ENCODE measurements around the gene SLC9C2.
"Not testable (repeated sequence)": the region's sequence is repeated elsewhere in the genome, so short reads cannot be mapped to it uniquely, and the experiment has no call there.

Gene SLC9C2

GRCh38 chr1:173530795-173531693 lies 71.8 kb downstream of the SLC9C2 start:
- DNase-seq (ENCODE audit: low read depth in 2 of 2) = no peak

- DNase-seq (ENCODE audit: low read depth in 2 of 2) = no peak
Observed at GRCh38 chr1:173529106-173529505, 73.8 kb downstream of the SLC9C2 start.

GRCh38 chr1:173527151-173527826 lies 75.6 kb downstream of the SLC9C2 start:
- no peak for DNase-seq (ENCODE audit: low read depth in 2 of 2)

- no peak for DNase-seq (ENCODE audit: low read depth in 2 of 2)
Observed at GRCh38 chr1:173525926-173526325, 76.9 kb downstream of the SLC9C2 start.

- DNase-seq (ENCODE audit: low read depth in 2 of 2) = no peak
Observed at GRCh38 chr1:173523329-173523728, 79.5 kb downstream of the SLC9C2 start.

- no peak for DNase-seq (ENCODE audit: low read depth in 2 of 2)
Observed at GRCh38 chr1:173520799-173521198, 82.1 kb downstream of the SLC9C2 start.

DNA sequence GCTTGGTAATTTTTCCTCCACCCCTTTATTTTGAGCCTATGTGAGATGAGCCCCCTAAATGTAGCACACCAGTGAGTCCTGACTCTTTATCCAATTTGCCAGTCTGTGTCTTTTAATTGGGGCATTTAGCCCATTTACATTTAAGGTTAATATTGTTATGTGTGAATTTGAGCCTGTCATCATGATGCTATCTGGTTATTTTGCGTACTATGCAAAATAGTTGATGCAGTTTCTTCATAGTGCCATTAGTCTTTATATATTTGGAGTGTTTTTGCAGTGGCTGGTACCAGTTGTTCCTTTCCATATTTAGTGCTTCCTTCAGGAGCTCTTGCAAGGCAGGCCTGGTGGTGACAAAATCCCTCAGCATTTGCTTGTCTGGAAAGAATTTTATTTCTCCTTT lies 88.4 kb downstream of the SLC9C2 start:
- not testable (repeated sequence) for DNase-seq (ENCODE audit: low read depth in 2 of 2)

GRCh38 chr1:173509797-173510196 lies 93.1 kb downstream of the SLC9C2 start:
- no peak for DNase-seq (ENCODE audit: low read depth in 2 of 2)

DNA sequence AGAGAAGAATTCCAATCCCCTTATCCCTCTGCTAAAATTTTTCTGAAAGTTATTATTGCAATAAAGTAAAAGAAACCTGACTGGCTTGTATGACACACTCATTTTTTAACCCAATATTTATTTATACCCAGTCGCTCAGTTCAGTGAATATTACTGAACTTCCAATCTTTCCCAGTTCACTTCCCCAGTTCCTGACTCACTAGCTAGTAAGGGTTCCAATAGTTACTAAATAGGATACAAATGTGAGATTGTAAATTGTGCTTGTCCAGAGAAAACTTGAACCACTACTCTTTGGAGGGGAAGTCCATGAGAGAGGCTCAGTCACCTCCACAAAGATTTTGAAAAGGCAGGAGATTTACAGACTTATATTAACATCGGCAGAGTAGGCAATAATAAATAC lies 94.3 kb downstream of the SLC9C2 start:
- no peak for DNase-seq (ENCODE audit: low read depth in 2 of 2)

DNA sequence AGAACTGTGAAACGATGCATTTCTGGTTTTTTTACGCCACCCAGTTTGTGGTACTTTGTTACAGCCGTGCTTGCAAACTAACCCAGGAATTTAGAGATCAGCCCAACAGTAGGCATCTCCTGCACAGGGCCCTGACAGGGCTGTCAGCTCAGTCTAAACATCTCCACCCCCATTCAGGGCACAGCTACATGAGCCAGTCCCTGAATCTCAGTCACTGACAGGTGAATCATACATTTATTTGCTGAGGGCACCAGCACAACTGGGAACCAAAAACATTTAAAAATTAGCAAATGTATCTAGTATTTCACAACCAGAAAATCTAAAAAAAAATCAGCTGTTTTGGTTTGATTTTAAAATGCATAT lies 95.0 kb downstream of the SLC9C2 start:
- no peak for DNase-seq (ENCODE audit: low read depth in 2 of 2)

DNA sequence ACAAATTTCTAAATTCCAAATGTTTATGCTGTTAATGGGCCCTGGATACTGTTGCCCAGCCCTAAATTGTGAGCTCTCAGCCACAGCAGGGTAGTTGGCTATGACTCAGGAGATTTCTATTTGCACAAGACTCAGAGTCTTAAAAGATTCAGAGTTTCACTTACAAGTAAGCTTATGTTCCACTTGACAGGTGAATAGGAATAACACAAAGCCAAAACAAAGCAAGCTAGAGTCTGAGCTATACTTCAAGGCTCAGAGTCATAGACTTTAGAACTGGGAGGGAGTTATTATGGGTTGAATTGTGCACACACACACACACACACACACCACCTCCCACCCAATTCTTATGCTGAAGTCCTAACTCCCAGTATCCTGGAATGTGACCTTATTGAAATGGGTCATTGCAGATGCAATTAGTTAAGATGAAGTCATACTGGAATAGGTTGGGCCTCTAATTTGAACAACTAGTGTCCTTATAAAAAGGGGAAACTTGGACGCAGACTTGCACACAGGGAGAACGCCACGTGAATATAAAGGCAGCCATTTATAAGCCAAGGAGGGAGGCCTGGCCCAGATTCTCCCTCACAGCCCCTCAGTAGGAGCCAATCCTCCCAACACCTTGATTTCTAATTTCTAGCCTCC lies 95.5 kb downstream of the SLC9C2 start:
- no peak for DNase-seq (ENCODE audit: low read depth in 2 of 2)

GRCh38 chr1:173506437-173506836 lies 96.4 kb downstream of the SLC9C2 start:
- DNase-seq (ENCODE audit: low read depth in 2 of 2) = no peak

GRCh38 chr1:173505391-173505790 lies 97.5 kb downstream of the SLC9C2 start:
- DNase-seq (ENCODE audit: low read depth in 2 of 2) = no peak

DNA sequence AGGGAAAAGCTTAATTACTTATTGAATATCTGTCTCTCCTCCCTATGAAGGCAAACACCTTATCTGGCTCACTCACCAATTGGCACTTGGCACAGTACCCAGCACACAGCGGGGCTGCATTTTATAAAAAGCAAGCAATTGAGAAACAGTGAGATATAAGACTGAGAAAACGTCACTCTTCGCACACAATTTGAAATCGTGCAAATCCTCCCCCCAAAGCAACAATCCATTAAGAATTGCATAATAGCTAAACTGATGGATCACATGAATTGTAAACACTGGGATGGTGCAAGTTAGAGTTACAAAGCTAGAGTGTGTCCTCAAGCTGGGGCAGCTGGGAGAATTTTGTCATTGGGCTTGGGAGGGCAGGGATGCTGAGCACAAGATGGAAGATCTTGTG lies 98.6 kb downstream of the SLC9C2 start:
- no peak for DNase-seq (ENCODE audit: low read depth in 2 of 2)

GRCh38 chr1:173503391-173503790 lies 99.5 kb downstream of the SLC9C2 start:
- no peak for DNase-seq (ENCODE audit: low read depth in 2 of 2)

DNA sequence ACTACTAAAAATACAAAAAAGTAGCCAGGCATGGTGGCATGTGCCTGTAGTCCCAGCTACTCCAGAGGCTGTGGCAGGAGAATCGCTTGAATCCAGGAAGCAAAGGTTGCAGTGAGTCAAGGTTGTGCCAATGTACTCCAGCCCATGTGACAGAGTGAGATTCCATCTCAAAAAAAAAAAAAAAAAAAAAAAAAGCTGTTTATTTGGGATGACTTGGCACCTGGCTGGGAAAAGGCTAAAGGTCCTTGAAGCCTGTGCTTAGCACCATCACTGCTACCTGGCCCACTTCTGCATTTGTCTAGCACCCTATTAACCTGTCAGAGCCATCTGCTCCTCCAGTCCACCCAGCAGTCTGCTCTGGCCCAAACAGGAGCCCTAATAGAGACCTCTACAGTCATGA lies 100.8 kb downstream of the SLC9C2 start:
- no peak for DNase-seq (ENCODE audit: low read depth in 2 of 2)

DNA sequence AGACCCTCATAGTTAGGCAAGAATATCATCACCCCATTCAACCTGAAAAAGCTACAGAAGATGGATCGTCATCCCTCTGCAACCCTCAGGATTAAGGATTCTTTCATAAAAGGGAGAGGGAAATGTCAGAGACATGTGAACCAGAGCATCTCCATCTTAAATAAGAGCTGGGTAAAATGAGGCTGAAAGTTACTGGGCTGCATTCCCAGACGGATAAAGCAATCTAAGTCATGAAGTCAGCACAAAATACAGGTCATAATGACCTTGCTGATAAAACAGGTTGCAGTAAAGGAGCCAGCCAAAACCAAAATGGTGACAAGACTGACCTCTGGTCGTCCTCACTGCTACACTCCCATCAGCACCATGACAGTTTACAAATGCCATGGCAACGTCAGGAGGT lies 103.1 kb downstream of the SLC9C2 start:
- DNase-seq (ENCODE audit: low read depth in 2 of 2) = no peak

DNA sequence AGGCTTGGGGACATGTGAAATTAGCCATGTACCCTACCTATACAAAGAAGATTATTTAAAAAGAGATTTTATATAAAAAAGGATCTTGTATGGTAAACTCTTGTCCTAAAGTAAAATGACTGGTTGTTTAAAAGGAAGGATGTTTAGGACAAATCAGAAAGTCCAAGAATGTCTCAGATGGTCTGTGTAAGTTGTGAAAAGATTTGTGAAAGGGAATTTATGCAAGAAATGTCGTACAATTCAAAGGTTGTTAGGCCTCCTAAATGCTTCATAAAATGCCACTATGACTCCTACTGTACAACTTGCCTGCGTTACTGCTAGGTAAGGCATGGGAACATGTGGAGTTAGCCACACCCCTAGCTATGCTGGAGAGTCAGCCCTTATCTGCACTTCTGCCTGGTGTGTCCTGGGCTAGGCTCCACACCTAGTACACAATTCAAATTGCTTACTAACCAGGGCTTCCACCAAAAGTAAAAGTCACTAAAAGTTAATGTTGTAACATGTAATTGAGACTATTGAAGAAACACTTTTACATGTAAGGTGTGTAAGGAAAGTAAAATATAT lies 106.0 kb downstream of the SLC9C2 start:
- DNase-seq (ENCODE audit: low read depth in 2 of 2) = no peak

DNA sequence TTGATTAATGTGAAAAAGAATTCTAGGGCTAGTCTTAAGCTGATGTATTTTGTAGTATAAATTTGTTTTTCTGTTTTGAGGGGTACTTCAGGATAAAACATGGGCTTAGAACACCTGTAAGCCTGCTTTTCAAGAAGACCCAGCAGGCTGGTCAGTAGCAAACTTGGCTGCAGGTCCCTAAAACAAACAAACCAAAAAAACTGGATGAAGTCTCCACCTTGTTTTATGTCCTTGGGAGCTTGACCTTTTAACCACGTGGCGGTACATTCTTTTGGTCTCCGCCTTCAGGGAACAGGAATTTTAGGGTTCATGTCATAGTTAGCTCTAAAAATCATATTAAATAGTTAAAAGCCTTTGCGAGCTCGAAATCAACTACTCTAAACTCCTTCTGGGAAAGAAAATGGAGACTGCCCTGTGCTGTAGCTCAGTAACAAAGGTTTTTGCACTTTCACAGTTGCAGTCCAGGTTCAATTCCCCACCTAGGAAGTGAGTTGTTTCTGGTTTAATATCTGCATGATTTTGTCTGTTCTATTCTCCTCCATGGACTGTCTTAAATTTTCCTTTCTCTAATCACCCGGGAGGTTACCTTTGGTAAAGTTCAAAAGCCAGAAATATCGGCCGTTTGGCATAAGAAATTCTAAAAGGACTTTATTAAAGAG lies 107.1 kb downstream of the SLC9C2 start:
- DNase-seq (ENCODE audit: low read depth in 2 of 2) = no peak

GRCh38 chr1:173493125-173493524 lies 109.7 kb downstream of the SLC9C2 start:
- not testable (repeated sequence) for DNase-seq (ENCODE audit: low read depth in 2 of 2)

DNA sequence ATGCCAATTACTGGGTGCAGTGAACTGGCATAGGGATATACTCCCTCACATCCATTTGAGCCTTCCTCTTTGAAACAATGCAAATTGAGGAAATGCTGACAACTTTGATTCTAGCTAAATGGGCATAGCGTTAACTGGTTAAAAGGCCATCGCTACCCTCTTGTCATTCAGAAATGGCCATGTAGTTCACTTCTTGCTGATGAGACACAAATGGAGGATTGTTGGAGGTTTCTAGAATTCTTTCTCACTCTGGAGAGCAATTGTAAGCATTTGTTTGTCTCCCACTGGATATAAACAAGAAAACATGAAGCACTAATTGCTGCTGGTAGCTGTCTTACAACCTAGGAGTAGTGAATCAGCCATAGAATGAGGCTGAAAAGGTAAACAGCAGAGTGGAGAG lies 111.4 kb downstream of the SLC9C2 start:
- no peak for DNase-seq (ENCODE audit: low read depth in 2 of 2)

- no peak for DNase-seq (ENCODE audit: low read depth in 2 of 2)
Observed at GRCh38 chr1:173489929-173490328, 112.9 kb downstream of the SLC9C2 start.

All from stimulated activated CD8-positive, alpha-beta memory T cell treated with anti-CD3 and anti-CD28 coated beads, Interleukin-7, amount 100 ng/mL, for 4 hours (primary cell).